SJCRH30 (cell line): ENCODE results near the gene POLR3A. TPM values are rescaled to one million over a fixed set of nuclear protein-coding genes. Genes with fewer than 3 reads are reported as not detected.
"Not testable (repeated sequence)": the region's sequence is repeated elsewhere in the genome, so short reads cannot be mapped to it uniquely, and the experiment has no call there.

Source experiments
- DNase-seq, 2 experiments: peaks; one replicate each; pipeline ENCODE4 v3.0.0-alpha.2; 2015 to 2020
- H3K27ac ChIP-seq: fragments of 250-450 bp; sonication (Bioruptor Pico); 2 replicates; pipeline ENCODE4 v1.5.1; 2020; ENCODE audit warnings: mild to moderate bottlenecking, moderate library complexity
- H3K27me3 ChIP-seq: fragments of 250-450 bp; sonication (Bioruptor Pico); 2 replicates; pipeline ENCODE4 v1.5.1; 2020; ENCODE audit warnings: mild to moderate bottlenecking, moderate library complexity
- H3K36me3 ChIP-seq: fragments of 250-450 bp; sonication (Bioruptor Pico); 2 replicates; pipeline ENCODE4 v1.5.1; 2020; ENCODE audit warnings: mild to moderate bottlenecking, moderate library complexity
- H3K4me1 ChIP-seq: fragments of 250-450 bp; sonication (Bioruptor Pico); 2 replicates; pipeline ENCODE4 v1.5.1; 2020; ENCODE audit warnings: mild to moderate bottlenecking, moderate library complexity
- H3K4me3 ChIP-seq: fragments of 250-450 bp; sonication (Bioruptor Pico); 2 replicates; pipeline ENCODE4 v1.5.1; 2020; ENCODE audit warnings: mild to moderate bottlenecking, moderate library complexity
- H3K9me3 ChIP-seq: fragments of 250-450 bp; sonication (Bioruptor Pico); replicated peaks from 2 replicates; pipeline ENCODE4 v1.5.1; 2020; ENCODE audit warnings: mild to moderate bottlenecking, moderate library complexity
- total RNA-seq: library from RNA; depleted of rRNA; stranded (reverse); fragments of >200 nt; shearing (Covaris generic); gene quantifications from 2 replicates; pipeline ENCODE4 v1.2.3, GENCODE V29; 2014; rRNA removed

The POLR3A gene
- total RNA-seq = 21.6 and 22.6 TPM in 2 replicates

GRCh38 chr10:78029269-78030226, at the start of gene POLR3A:
Gene POLR3A (minus strand): TSS chr10:78029515. CDS start chr10:78029407, 108 bp downstream.
- Histone ChIP-seq H3K4me3 (peak within 1 kb of the TSS; percentile 87), H3K27me3 (no peaks in the 10 kb centered on the region), H3K27ac (peak within 1 kb of the TSS; percentile 54), H3K4me1 (no peaks in the 10 kb centered on the region), H3K9me3 (no peaks in the 10 kb centered on the region), H3K36me3 (peaks cover 12% of the 10 kb centered on the region)
- peak; percentile 96 to 97 for DNase-seq

GRCh38 chr10:78078539-78079330, 49.4 kb upstream of the POLR3A start:
- Histone ChIP-seq H3K9me3 (no peaks in the 10 kb centered on the region), H3K4me3 (no peak overlapping the region), H3K27me3 (no peaks in the 10 kb centered on the region), H3K27ac (no peak overlapping the region), H3K4me1 (no peaks in the 10 kb centered on the region), H3K36me3 (no peaks in the 10 kb centered on the region)
- DNase-seq = no peak

GRCh38 chr10:78075806-78076205, 46.5 kb upstream of the POLR3A start:
- not testable (repeated sequence) for DNase-seq, H3K4me3 ChIP-seq, H3K36me3 ChIP-seq, H3K27ac ChIP-seq, H3K27me3 ChIP-seq, H3K4me1 ChIP-seq, H3K9me3 ChIP-seq

- Histone ChIP-seq H3K36me3 (no peaks in the 10 kb centered on the region), H3K4me3 (no peak overlapping the region), H3K27me3 (no peaks in the 10 kb centered on the region), H3K4me1 (no peaks in the 10 kb centered on the region), H3K9me3 (no peaks in the 10 kb centered on the region), H3K27ac (no peak overlapping the region)
- DNase-seq = no peak
Measured at GRCh38 chr10:78072504-78072903, 43.2 kb upstream of the POLR3A start.

GRCh38 chr10:78071857-78072179, 42.5 kb upstream of the POLR3A start:
- no peak overlapping the region for H3K4me3 ChIP-seq
- H3K27me3 ChIP-seq = no peaks in the 10 kb centered on the region
- no peaks in the 10 kb centered on the region for H3K36me3 ChIP-seq
- no peaks in the 10 kb centered on the region for H3K9me3 ChIP-seq
- no peaks in the 10 kb centered on the region for H3K4me1 ChIP-seq
- no peak overlapping the region for H3K27ac ChIP-seq
- no peak for DNase-seq

GRCh38 chr10:78071140-78071856, 42.0 kb upstream of the POLR3A start:
- Histone ChIP-seq H3K27me3 (no peaks in the 10 kb centered on the region), H3K36me3 (no peaks in the 10 kb centered on the region), H3K4me3 (no peak overlapping the region), H3K27ac (no peak overlapping the region), H3K4me1 (no peaks in the 10 kb centered on the region), H3K9me3 (no peaks in the 10 kb centered on the region)
- DNase-seq = no peak

GRCh38 chr10:78070726-78071125, 41.4 kb upstream of the POLR3A start:
- no peaks in the 10 kb centered on the region for H3K9me3 ChIP-seq
- no peaks in the 10 kb centered on the region for H3K4me1 ChIP-seq
- no peaks in the 10 kb centered on the region for H3K36me3 ChIP-seq
- H3K4me3 ChIP-seq = no peak overlapping the region
- H3K27me3 ChIP-seq = no peaks in the 10 kb centered on the region
- DNase-seq = no peak
- H3K27ac ChIP-seq = no peak overlapping the region

- H3K9me3 ChIP-seq = not testable (repeated sequence)
Measured at GRCh38 chr10:78070064-78070463, 40.7 kb upstream of the POLR3A start.

GRCh38 chr10:78069151-78069550, 39.8 kb upstream of the POLR3A start:
- H3K27ac ChIP-seq = no peak overlapping the region
- H3K4me1 ChIP-seq = no peaks in the 10 kb centered on the region
- no peaks in the 10 kb centered on the region for H3K9me3 ChIP-seq
- no peak for DNase-seq
- no peaks in the 10 kb centered on the region for H3K27me3 ChIP-seq
- no peak overlapping the region for H3K4me3 ChIP-seq
- H3K36me3 ChIP-seq = no peaks in the 10 kb centered on the region

More at GRCh38 chr10:78070064-78070463, 40.7 kb upstream of the POLR3A start:
- H3K27me3 ChIP-seq, DNase-seq, H3K36me3 ChIP-seq, H3K4me3 ChIP-seq, H3K27ac ChIP-seq, H3K4me1 ChIP-seq: not testable (repeated sequence)

GRCh38 chr10:78066728-78067430, 37.6 kb upstream of the POLR3A start:
- Histone ChIP-seq H3K4me3 (no peak overlapping the region), H3K27ac (no peak overlapping the region), H3K9me3 (no peaks in the 10 kb centered on the region), H3K4me1 (no peaks in the 10 kb centered on the region), H3K27me3 (no peaks in the 10 kb centered on the region), H3K36me3 (no peaks in the 10 kb centered on the region)
- no peak for DNase-seq

- Histone ChIP-seq H3K9me3 (no peaks in the 10 kb centered on the region), H3K4me3 (no peak overlapping the region), H3K36me3 (no peaks in the 10 kb centered on the region), H3K27ac (no peak overlapping the region), H3K4me1 (no peaks in the 10 kb centered on the region), H3K27me3 (no peaks in the 10 kb centered on the region)
- no peak for DNase-seq
Measured at GRCh38 chr10:78066012-78066411, 36.7 kb upstream of the POLR3A start.

- DNase-seq = no peak
- Histone ChIP-seq H3K4me3 (no peak overlapping the region), H3K27me3 (no peaks in the 10 kb centered on the region), H3K4me1 (no peaks in the 10 kb centered on the region), H3K27ac (no peak overlapping the region), H3K36me3 (no peaks in the 10 kb centered on the region), H3K9me3 (no peaks in the 10 kb centered on the region)
Measured at GRCh38 chr10:78065611-78066010, 36.3 kb upstream of the POLR3A start.

GRCh38 chr10:78064919-78065318, 35.6 kb upstream of the POLR3A start:
- not testable (repeated sequence) for H3K36me3 ChIP-seq, H3K27me3 ChIP-seq, H3K4me1 ChIP-seq, DNase-seq, H3K9me3 ChIP-seq, H3K27ac ChIP-seq, H3K4me3 ChIP-seq

- DNase-seq = no peak
- Histone ChIP-seq H3K4me3 (no peak overlapping the region), H3K9me3 (no peaks in the 10 kb centered on the region), H3K27ac (no peak overlapping the region), H3K36me3 (no peaks in the 10 kb centered on the region), H3K4me1 (no peaks in the 10 kb centered on the region), H3K27me3 (no peaks in the 10 kb centered on the region)
Measured at GRCh38 chr10:78063236-78063635, 33.9 kb upstream of the POLR3A start.
